Calu3 (cell line): ENCODE results near the gene KMT2E. TPM values are rescaled to one million over a fixed set of nuclear protein-coding genes. Genes with fewer than 3 reads are reported as not detected.
"Not testable (repeated sequence)": the region's sequence is repeated elsewhere in the genome, so short reads cannot be mapped to it uniquely, and the experiment has no call there.

Experiments used
- BruUV-seq: library from RNA; stranded (reverse); fragments of 400-500 nt; replicated peaks from 2 replicates; lab custom pipeline; 2021; lab: Mats Ljungman, UMichigan
- CTCF ChIA-PET: fragments of 300-600 bp; sonication (Branson Sonifier 250); formaldehyde crosslinking; loops from one replicate; lab custom pipeline; 2022; ENCODE audit warnings: antibody characterized with exemption; lab: Charles Lee
- DNase-seq: peaks from one replicate; pipeline ENCODE4 v3.0.0; 2022
- H3K27ac Mint-ChIP-seq: one replicate; pipeline ENCODE4 v1.8.0; 2022; ENCODE audit warnings: mixed read lengths; ENCODE audit not compliant: unreplicated experiment
- H3K27me3 Mint-ChIP-seq: one replicate; pipeline ENCODE4 v1.8.0; 2022; ENCODE audit warnings: mixed read lengths; ENCODE audit not compliant: unreplicated experiment
- H3K36me3 Mint-ChIP-seq: one replicate; pipeline ENCODE4 v1.8.0; 2022; ENCODE audit warnings: mild to moderate bottlenecking, moderate library complexity, mixed read lengths; ENCODE audit not compliant: insufficient read depth, unreplicated experiment
- H3K4me1 Mint-ChIP-seq: one replicate; pipeline ENCODE4 v1.8.0; 2022; ENCODE audit warnings: mild to moderate bottlenecking, low read depth, mixed read lengths; ENCODE audit not compliant: unreplicated experiment
- H3K4me3 Mint-ChIP-seq: one replicate; pipeline ENCODE4 v1.8.0; 2022; ENCODE audit warnings: mild to moderate bottlenecking, low read depth, moderate library complexity, mixed read lengths; ENCODE audit not compliant: unreplicated experiment
- H3K9me3 Mint-ChIP-seq: one replicate; pipeline ENCODE4 v1.8.0; 2022; ENCODE audit warnings: low read depth, mixed read lengths; ENCODE audit not compliant: unreplicated experiment
- intact Hi-C: fragments of 100-400 bp; cut with micrococcal nuclease; formaldehyde crosslinking; loops from one replicate; pipeline ENCODE4 v1.10.0; 2022; ENCODE audit not compliant: unreplicated experiment
- total RNA-seq: library from RNA; stranded (reverse); gene quantifications from 2 replicates; pipeline ENCODE4 v1.2.3, GENCODE V29; 2022
- TF ChIP-seq, protein P1 (sequence below): fragments of 200-600 bp; IDR thresholded peaks from one replicate; pipeline ENCODE4 v1.8.0; 2022; ENCODE audit warnings: antibody characterized with exemption; ENCODE audit not compliant: unreplicated experiment

The KMT2E gene
- total RNA-seq, 1 experiment from 2014 or later: 39.1 TPM

DNA sequence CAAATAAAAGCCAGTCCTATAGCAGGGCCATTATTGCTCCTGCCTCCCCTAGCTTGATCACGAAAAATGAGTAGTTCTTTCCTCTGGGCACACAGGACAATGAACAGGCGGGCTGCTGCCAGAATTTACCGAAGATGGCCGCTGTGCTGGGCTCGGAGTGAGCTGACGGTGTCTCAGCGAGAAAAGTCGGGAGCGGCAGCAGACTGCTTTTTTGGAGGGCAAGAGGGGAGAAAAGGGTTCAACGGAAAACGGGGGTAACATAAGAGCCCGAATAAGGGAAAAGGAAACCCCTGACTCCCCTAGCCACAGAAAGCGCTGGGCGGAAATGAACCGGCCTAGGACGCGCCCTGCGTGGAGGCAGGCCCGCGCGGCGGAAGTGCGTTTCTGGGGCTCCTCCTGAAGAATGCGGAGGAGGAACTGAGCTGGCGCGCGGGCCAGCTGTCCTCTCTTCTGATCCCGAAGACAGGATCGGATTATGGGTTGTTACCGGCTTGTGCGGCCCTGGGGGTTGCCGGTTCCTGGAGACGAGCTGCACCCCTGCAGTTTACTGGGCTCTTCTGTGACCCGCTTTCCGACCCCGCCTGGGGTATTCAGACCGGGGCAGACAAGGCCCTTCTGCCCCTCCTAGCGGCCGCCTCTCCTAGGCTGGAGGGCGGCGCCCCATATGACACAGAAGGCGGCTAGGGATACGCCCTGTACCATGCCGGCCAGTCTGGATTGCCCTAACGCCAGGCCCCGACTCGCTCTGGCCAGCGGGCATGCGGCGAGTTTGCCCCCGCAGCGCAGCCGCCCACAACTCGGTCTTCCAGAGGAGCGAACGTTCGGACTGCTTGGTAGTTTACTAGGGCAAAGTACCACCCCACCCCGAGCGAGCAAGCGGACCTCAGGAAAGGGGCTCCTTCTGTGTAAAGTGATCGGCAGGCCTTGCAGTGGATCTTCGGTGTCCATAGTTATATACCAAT, 30.1 kb upstream of the KMT2E start:
- DNase-seq: peak; percentile 75
- CTCF ChIA-PET: interaction anchor here (0.9 to 1.0 kb wide), 3 partner anchors 11 to 27 kb away, joined by 3 to 6 read pairs (median 3); no protein-coding TSS in a partner anchor
- H3K36me3 Mint-ChIP-seq: peaks cover 15% of the 10 kb centered on the region
- H3K27ac Mint-ChIP-seq: peak overlapping the region; percentile 98
- intact Hi-C loops: loop anchor here (1.0 kb wide), 2 partner anchors 27 to 61 kb away; no protein-coding TSS in a partner anchor
- no peaks in the 10 kb centered on the region for H3K27me3 Mint-ChIP-seq
- peak overlapping the region; percentile 86 for H3K4me3 Mint-ChIP-seq
- TF ChIP-seq, protein P1, sequence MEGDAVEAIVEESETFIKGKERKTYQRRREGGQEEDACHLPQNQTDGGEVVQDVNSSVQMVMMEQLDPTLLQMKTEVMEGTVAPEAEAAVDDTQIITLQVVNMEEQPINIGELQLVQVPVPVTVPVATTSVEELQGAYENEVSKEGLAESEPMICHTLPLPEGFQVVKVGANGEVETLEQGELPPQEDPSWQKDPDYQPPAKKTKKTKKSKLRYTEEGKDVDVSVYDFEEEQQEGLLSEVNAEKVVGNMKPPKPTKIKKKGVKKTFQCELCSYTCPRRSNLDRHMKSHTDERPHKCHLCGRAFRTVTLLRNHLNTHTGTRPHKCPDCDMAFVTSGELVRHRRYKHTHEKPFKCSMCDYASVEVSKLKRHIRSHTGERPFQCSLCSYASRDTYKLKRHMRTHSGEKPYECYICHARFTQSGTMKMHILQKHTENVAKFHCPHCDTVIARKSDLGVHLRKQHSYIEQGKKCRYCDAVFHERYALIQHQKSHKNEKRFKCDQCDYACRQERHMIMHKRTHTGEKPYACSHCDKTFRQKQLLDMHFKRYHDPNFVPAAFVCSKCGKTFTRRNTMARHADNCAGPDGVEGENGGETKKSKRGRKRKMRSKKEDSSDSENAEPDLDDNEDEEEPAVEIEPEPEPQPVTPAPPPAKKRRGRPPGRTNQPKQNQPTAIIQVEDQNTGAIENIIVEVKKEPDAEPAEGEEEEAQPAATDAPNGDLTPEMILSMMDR: no peak
- no peaks in the 10 kb centered on the region for H3K9me3 Mint-ChIP-seq
- TSS peak; percentile 92 for BruUV-seq
- H3K4me1 Mint-ChIP-seq: peaks cover 17% of the 10 kb centered on the region

DNA sequence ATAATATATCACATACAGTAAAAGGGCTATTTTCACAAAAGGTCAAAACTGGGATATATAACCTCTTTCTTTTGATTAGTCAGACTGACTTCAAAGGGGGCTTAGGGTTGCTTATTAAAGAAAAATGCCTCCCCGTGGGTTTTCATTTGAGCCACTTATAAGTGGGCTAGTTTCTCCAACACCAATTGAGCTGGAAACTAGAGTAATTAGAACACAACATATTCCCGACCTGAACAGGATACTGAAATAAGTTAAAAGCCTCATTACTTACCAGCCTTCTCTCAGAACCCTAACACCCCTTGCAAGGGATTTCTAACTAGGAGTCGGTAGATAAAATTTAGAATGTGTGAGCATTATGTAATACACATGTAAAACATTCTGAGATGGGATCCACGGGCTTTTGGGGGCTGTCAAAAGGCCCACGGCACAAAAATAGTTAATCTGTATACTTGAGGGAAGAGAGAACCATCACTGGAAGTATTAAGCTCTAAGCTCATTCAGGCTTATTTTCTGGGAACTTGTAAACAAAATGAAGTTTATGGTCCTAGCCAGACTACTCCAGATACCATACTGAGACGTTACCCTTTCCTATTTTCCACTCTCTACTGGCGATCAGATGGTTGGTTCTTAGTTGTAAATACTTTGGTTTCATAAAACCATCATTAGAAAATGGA, 29.3 kb upstream of the KMT2E start:
- Mint-ChIP-seq H3K4me3 (peak overlapping the region; percentile 86), H3K36me3 (peaks cover 15% of the 10 kb centered on the region), H3K27ac (peak overlapping the region; percentile 98), H3K9me3 (no peaks in the 10 kb centered on the region), H3K27me3 (no peaks in the 10 kb centered on the region), H3K4me1 (peaks cover 17% of the 10 kb centered on the region)
- no TSS peak for BruUV-seq
- intact Hi-C loops: loop anchor here (1.0 kb wide), 1 partner anchor 27 kb away; no protein-coding TSS in a partner anchor
- DNase-seq: no peak
- TF ChIP-seq, protein P1: no peak
- CTCF ChIA-PET: interaction anchor here (1.0 kb wide), 1 partner anchor 22 kb away, joined by 6 read pairs; no protein-coding TSS in a partner anchor

DNA sequence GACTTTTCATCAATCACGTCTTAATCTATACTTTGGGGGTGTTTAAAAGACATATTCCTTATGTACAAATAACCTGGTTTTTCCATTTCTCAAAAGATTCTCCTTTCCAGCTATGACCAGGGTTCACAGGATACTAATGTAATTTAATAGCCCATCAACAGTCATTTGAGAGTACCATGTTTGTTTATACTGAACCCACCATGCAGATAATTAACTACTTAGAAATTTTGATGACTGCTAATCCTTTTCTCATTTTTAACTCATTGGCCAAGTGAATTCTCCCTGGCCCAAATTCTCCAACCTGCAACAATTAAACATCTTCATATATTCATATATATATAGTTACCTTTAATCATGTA, 28.8 kb upstream of the KMT2E start:
- DNase-seq: no peak
- BruUV-seq: no TSS peak
- H3K27ac Mint-ChIP-seq: no peak overlapping the region
- H3K36me3 Mint-ChIP-seq: peaks cover 15% of the 10 kb centered on the region
- H3K4me3 Mint-ChIP-seq: peak overlapping the region; percentile 86
- H3K9me3 Mint-ChIP-seq: no peaks in the 10 kb centered on the region
- CTCF ChIA-PET: no interaction called here
- intact Hi-C loops: no loop called here
- H3K4me1 Mint-ChIP-seq: peaks cover 17% of the 10 kb centered on the region
- TF ChIP-seq, protein P1: no peak
- H3K27me3 Mint-ChIP-seq: no peaks in the 10 kb centered on the region

DNA sequence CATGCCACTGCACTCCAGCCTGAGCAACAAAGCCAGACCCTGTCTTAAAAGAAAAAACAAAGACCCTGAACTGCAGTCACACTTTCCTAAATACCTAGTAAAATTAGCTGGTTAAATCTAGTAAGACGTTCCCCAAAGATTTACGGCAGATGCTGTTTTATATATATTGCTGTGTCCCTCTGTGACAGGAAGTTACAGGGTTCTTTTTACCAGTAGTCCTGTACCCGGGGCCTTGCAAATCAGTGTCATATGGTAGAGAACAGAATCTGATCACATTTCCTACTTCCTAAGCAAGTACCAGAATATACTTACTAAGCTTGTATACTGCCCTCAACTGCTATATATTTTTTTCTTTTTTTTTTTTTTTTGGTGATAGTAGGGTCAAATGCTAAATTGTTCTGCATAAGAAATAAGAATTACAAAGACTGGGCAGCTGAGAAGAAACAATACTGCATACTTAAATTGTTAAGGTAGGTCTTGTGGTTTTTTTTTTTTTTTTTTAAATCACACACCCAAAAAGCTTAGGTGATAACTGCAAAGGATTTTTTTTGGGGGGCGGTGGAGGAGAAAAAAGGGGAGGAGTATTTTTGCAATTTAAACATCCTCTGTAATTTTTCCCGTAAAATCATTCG, 27.3 kb upstream of the KMT2E start:
- H3K27ac Mint-ChIP-seq: no peak overlapping the region
- H3K27me3 Mint-ChIP-seq: no peaks in the 10 kb centered on the region
- peaks cover 15% of the 10 kb centered on the region for H3K36me3 Mint-ChIP-seq
- no peak for DNase-seq
- CTCF ChIA-PET: interaction anchor here (0.6 kb wide), 1 partner anchor 36 kb away, joined by 4 read pairs; no protein-coding TSS in a partner anchor
- H3K9me3 Mint-ChIP-seq: no peaks in the 10 kb centered on the region
- H3K4me3 Mint-ChIP-seq: no peak overlapping the region
- peaks cover 17% of the 10 kb centered on the region for H3K4me1 Mint-ChIP-seq
- BruUV-seq: no TSS peak
- TF ChIP-seq, protein P1: no peak
- intact Hi-C loops: no loop called here

DNA sequence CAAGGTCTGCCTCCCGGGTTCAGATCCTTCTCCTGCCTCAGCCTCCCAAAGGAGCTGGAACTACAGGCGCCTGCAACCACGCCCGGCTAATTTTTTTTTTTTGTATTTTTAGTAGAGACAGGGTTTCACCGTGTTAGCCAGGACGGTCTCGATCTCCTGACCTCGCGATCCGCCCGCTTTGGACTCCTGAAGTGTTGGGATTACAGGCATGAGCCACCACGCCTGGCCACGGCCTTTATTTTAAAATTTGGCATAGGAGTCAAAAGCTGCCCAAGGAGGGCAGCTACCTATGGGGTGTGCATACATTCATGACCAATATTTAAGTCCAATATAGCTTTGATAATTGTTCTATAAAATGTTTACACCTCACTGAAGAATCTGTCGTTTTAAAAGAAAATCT, 26.6 kb upstream of the KMT2E start:
- H3K27me3 Mint-ChIP-seq, intact Hi-C loops, H3K9me3 Mint-ChIP-seq, BruUV-seq, H3K4me3 Mint-ChIP-seq, H3K27ac Mint-ChIP-seq, DNase-seq: not testable (repeated sequence)
- peaks cover 17% of the 10 kb centered on the region for H3K4me1 Mint-ChIP-seq
- H3K36me3 Mint-ChIP-seq: peaks cover 15% of the 10 kb centered on the region
- CTCF ChIA-PET: interaction anchor here (0.6 kb wide), 1 partner anchor 36 kb away, joined by 4 read pairs; no protein-coding TSS in a partner anchor
